Muscle of leg (tissue), 16 donors: ENCODE measurements around the gene SNAP23. TPM values are rescaled to one million over a fixed set of nuclear protein-coding genes. Genes with fewer than 3 reads are reported as not detected.

Source experiments
- DNase-seq: peaks from one replicate; pipeline ENCODE4 v3.0.0; 2013
- H3K27ac ChIP-seq: one replicate; pipeline ENCODE4 v1.5.1; 2013; ENCODE audit warnings: mild to moderate bottlenecking, low read length, control low read depth
- H3K27me3 ChIP-seq: one replicate; pipeline ENCODE4 v1.6.1; 2013; ENCODE audit warnings: low read length; ENCODE audit not compliant: control insufficient read depth, insufficient read depth
- H3K36me3 ChIP-seq: one replicate; pipeline ENCODE4 v1.6.1; 2013; ENCODE audit warnings: low read length; ENCODE audit not compliant: control insufficient read depth, insufficient read depth
- H3K4me1 ChIP-seq: one replicate; pipeline ENCODE4 v1.6.1; 2013; ENCODE audit warnings: low read length; ENCODE audit not compliant: control insufficient read depth, insufficient read depth
- H3K4me3 ChIP-seq: one replicate; pipeline ENCODE4 v1.5.1; 2013; ENCODE audit warnings: low read length, control low read depth
- H3K9me3 ChIP-seq: replicated peaks from 2 replicates; pipeline ENCODE4 v1.6.1; 2013; ENCODE audit warnings: low read depth, low read length; ENCODE audit not compliant: control insufficient read depth
- WGBS: methylation state at CpG from one replicate; pipeline ENCODE4 v1.1.5; 2013; ENCODE audit warnings: missing lambda C conversion rate; ENCODE audit not compliant: insufficient coverage; 5-methylcytosine and 5-hydroxymethylcytosine counted together
- long read RNA-seq, 11 donors: transcript quantifications; one replicate each; lab custom pipeline, GENCODE V29; 2026
- polyA plus RNA-seq, 8 donors: library from polyadenylated mRNA; unstranded; fragments of 120-200 nt; gene quantifications; one replicate each; pipeline versions ENCODE4 v1.2.1 to v1.2.3, GENCODE V29; 2013; ENCODE audit warnings: inconsistent platforms in 1 of 8, low replicate concordance in 1 of 8; ENCODE audit not compliant: insufficient read length in 8 of 8, insufficient read depth in 1 of 8
- total RNA-seq: library from RNA; stranded (reverse); fragments of 120-200 nt; gene quantifications from one replicate; pipeline ENCODE4 v1.2.4, GENCODE V29; 2013

The SNAP23 gene
- 28.1 TPM for total RNA-seq
- 10 to 100 TPM; 50.9 to 68.5 (median 55.5) TPM for polyA plus RNA-seq
- long read RNA-seq, donor 1, transcript SNAP23-201 (8 exons, 2,687 nt), result major isoform, 5 of 5 reads
- long read RNA-seq, donor 1, partial matches to known transcripts, result 0 of 5 reads
- long read RNA-seq, donor 1, other reads (novel, unspliced or antisense), result 0 of 5 reads
- long read RNA-seq, donor 2, partial matches to known transcripts, result 0 of 2 reads
- long read RNA-seq, donor 2, other reads (novel, unspliced or antisense), result 0 of 2 reads
- long read RNA-seq, donor 3, transcript SNAP23-201 (8 exons, 2,687 nt), result major isoform, 5 of 63 reads
- long read RNA-seq, donor 3, partial matches to known transcripts, result 49 of 63 reads
- long read RNA-seq, donor 3, other reads (novel, unspliced or antisense), result 7 of 63 reads
- long read RNA-seq, donor 4, transcript SNAP23-201 (8 exons, 2,687 nt), result major isoform, 6 of 6 reads
- long read RNA-seq, donor 4, partial matches to known transcripts, result 0 of 6 reads
- long read RNA-seq, donor 4, other reads (novel, unspliced or antisense), result 0 of 6 reads
- long read RNA-seq, donor 5, transcript SNAP23-201 (8 exons, 2,687 nt), result major isoform, 20 of 37 reads
- long read RNA-seq, donor 5, partial matches to known transcripts, result 7 of 37 reads
- long read RNA-seq, donor 5, other reads (novel, unspliced or antisense), result 7 of 37 reads
- long read RNA-seq, donor 6, transcript SNAP23-201 (8 exons, 2,687 nt), result major isoform, 19 of 24 reads
- long read RNA-seq, donor 6, partial matches to known transcripts, result 0 of 24 reads
- long read RNA-seq, donor 6, other reads (novel, unspliced or antisense), result 5 of 24 reads
- long read RNA-seq, donor 7, transcript SNAP23-201 (8 exons, 2,687 nt), result major isoform, 12 of 80 reads
- long read RNA-seq, donor 7, partial matches to known transcripts, result 65 of 80 reads
- long read RNA-seq, donor 7, other reads (novel, unspliced or antisense), result 0 of 80 reads
- long read RNA-seq, donor 8, transcript SNAP23-201 (8 exons, 2,687 nt), result major isoform, 11 of 12 reads
- long read RNA-seq, donor 8, partial matches to known transcripts, result 0 of 12 reads
- long read RNA-seq, donor 8, other reads (novel, unspliced or antisense), result 0 of 12 reads
- long read RNA-seq, donor 9, transcript SNAP23-201 (8 exons, 2,687 nt), result major isoform, 7 of 7 reads
- long read RNA-seq, donor 9, partial matches to known transcripts, result 0 of 7 reads
- long read RNA-seq, donor 9, other reads (novel, unspliced or antisense), result 0 of 7 reads
- long read RNA-seq, donor 10, transcript SNAP23-201 (8 exons, 2,687 nt), result major isoform, 8 of 19 reads
- long read RNA-seq, donor 10, partial matches to known transcripts, result 6 of 19 reads
- long read RNA-seq, donor 10, other reads (novel, unspliced or antisense), result 0 of 19 reads
- long read RNA-seq, donor 11, transcript SNAP23-201 (8 exons, 2,687 nt), result major isoform, 7 of 7 reads
- long read RNA-seq, donor 11, partial matches to known transcripts, result 0 of 7 reads
- long read RNA-seq, donor 11, other reads (novel, unspliced or antisense), result 0 of 7 reads

- peak within 1 kb of the TSS; percentile 82 for H3K4me3 ChIP-seq
- DNase-seq, result peak; percentile 98
- under 1% methylated on average over 40 of the region's 43 CpGs for WGBS
Measured at GRCh38 chr15:42495361-42496212, at the start of gene SNAP23. Gene SNAP23, plus strand, starts transcription at chr15:42495634. Its CDS starts 16,213 bp downstream, at chr15:42511847.

GRCh38 chr15:42447599-42447998 is 47.8 kb upstream of the SNAP23 start:
- H3K36me3 ChIP-seq, result peaks cover 80% of the 10 kb centered on the region
- no peaks in the 10 kb centered on the region for H3K9me3 ChIP-seq
- H3K4me3 ChIP-seq, result no peak overlapping the region
- no CpG with 5 or more reads among the region's 2 CpGs for WGBS
- DNase-seq, result no peak
- H3K4me1 ChIP-seq, result peaks cover 9% of the 10 kb centered on the region
- H3K27ac ChIP-seq, result no peak overlapping the region
- H3K27me3 ChIP-seq, result no peaks in the 10 kb centered on the region

More at GRCh38 chr15:42495361-42496212, at the start of gene SNAP23:
- H3K27me3 ChIP-seq, result no peaks in the 10 kb centered on the region
- H3K4me1 ChIP-seq, result peaks cover 19% of the 10 kb centered on the region
- H3K27ac ChIP-seq, result peak within 1 kb of the TSS; percentile 95
- H3K36me3 ChIP-seq, result peaks cover 2% of the 10 kb centered on the region
- no peaks in the 10 kb centered on the region for H3K9me3 ChIP-seq

GRCh38 chr15:42448281-42448680 is 47.2 kb upstream of the SNAP23 start:
- 97% methylated on average over 4 of the region's 6 CpGs for WGBS
- no peak for DNase-seq
- no peaks in the 10 kb centered on the region for H3K9me3 ChIP-seq
- peak overlapping the region; percentile 51 for H3K27ac ChIP-seq
- no peaks in the 10 kb centered on the region for H3K27me3 ChIP-seq
- peaks cover 9% of the 10 kb centered on the region for H3K4me1 ChIP-seq
- peaks cover 77% of the 10 kb centered on the region for H3K36me3 ChIP-seq
- H3K4me3 ChIP-seq, result no peak overlapping the region

- H3K27me3 ChIP-seq, result no peaks in the 10 kb centered on the region
- H3K27ac ChIP-seq, result peak overlapping the region; percentile 29
- DNase-seq, result no peak
- peaks cover 66% of the 10 kb centered on the region for H3K36me3 ChIP-seq
- H3K4me1 ChIP-seq, result peaks cover 9% of the 10 kb centered on the region
- peak overlapping the region; percentile 34 for H3K4me3 ChIP-seq
- 94% methylated on average over 8 of the region's 13 CpGs for WGBS
- H3K9me3 ChIP-seq, result no peaks in the 10 kb centered on the region
Measured at GRCh38 chr15:42449770-42450424, 45.5 kb upstream of the SNAP23 start.

- Histone ChIP-seq H3K9me3 (no peaks in the 10 kb centered on the region), H3K27ac (peak overlapping the region; percentile 78), H3K27me3 (no peaks in the 10 kb centered on the region), H3K36me3 (peaks cover 61% of the 10 kb centered on the region), H3K4me3 (no peak overlapping the region), H3K4me1 (peaks cover 9% of the 10 kb centered on the region)
- DNase-seq, result no peak
- 96% methylated on average over 2 of the region's 4 CpGs for WGBS
Measured at GRCh38 chr15:42450425-42450790, 45.0 kb upstream of the SNAP23 start.

GRCh38 chr15:42453826-42454225 is 41.6 kb upstream of the SNAP23 start:
- Histone ChIP-seq H3K27me3 (no peaks in the 10 kb centered on the region), H3K9me3 (no peaks in the 10 kb centered on the region), H3K36me3 (peaks cover 31% of the 10 kb centered on the region), H3K4me1 (peaks cover 11% of the 10 kb centered on the region), H3K4me3 (no peak overlapping the region), H3K27ac (no peak overlapping the region)
- DNase-seq, result no peak
- no CpG with 5 or more reads among the region's 3 CpGs for WGBS

- no peak for DNase-seq
- H3K36me3 ChIP-seq, result peaks cover 11% of the 10 kb centered on the region
- H3K4me3 ChIP-seq, result peak overlapping the region; percentile 58
- no peaks in the 10 kb centered on the region for H3K9me3 ChIP-seq
- H3K27ac ChIP-seq, result peak overlapping the region; percentile 99
- H3K4me1 ChIP-seq, result peaks cover 7% of the 10 kb centered on the region
- H3K27me3 ChIP-seq, result no peaks in the 10 kb centered on the region
Measured at GRCh38 chr15:42456531-42456930, 38.9 kb upstream of the SNAP23 start.

- H3K36me3 ChIP-seq, result peaks cover 7% of the 10 kb centered on the region
- WGBS, result no CpG with 5 or more reads among the region's 3 CpGs
- peak; percentile 63 for DNase-seq
- H3K27me3 ChIP-seq, result no peaks in the 10 kb centered on the region
- peaks cover 5% of the 10 kb centered on the region for H3K4me1 ChIP-seq
- no peaks in the 10 kb centered on the region for H3K9me3 ChIP-seq
- peak overlapping the region; percentile 99 for H3K27ac ChIP-seq
- peak overlapping the region; percentile 58 for H3K4me3 ChIP-seq
Measured at GRCh38 chr15:42456971-42457370, 38.5 kb upstream of the SNAP23 start.
